Fibroblast of lung (primary cell): Measurements from ENCODE around the gene KIF5A.

Source experiments
- EZH2 ChIP-seq: IDR thresholded peaks from 2 replicates; pipeline ENCODE4 v1.5.1; 2012; ENCODE audit warnings: low read length, control low read depth, mild to moderate bottlenecking; ENCODE audit errors: missing control alignments
- TF ChIP-seq, protein P1 (sequence below), 2 donors: IDR thresholded peaks in 1 of 2; conservative IDR thresholded peaks in 1 of 2; 1 replicate in 1 of 2; 2 replicates in 1 of 2; pipeline ENCODE4 v1.5.1; 2011 to 2012; ENCODE audit warnings: low read length in 2 of 2, control low read depth in 1 of 2, inconsistent platforms in 1 of 2, low read depth in 1 of 2, mild to moderate bottlenecking in 1 of 2

- no peak for TF ChIP-seq EZH2
- TF ChIP-seq, protein P1, sequence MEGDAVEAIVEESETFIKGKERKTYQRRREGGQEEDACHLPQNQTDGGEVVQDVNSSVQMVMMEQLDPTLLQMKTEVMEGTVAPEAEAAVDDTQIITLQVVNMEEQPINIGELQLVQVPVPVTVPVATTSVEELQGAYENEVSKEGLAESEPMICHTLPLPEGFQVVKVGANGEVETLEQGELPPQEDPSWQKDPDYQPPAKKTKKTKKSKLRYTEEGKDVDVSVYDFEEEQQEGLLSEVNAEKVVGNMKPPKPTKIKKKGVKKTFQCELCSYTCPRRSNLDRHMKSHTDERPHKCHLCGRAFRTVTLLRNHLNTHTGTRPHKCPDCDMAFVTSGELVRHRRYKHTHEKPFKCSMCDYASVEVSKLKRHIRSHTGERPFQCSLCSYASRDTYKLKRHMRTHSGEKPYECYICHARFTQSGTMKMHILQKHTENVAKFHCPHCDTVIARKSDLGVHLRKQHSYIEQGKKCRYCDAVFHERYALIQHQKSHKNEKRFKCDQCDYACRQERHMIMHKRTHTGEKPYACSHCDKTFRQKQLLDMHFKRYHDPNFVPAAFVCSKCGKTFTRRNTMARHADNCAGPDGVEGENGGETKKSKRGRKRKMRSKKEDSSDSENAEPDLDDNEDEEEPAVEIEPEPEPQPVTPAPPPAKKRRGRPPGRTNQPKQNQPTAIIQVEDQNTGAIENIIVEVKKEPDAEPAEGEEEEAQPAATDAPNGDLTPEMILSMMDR (conservative IDR thresholded peaks at IDR 0.05 in 1 of 2, IDR thresholded peaks at IDR 0.05 in 1 of 2; ENCODE audit: low read depth in 1 of 2, low read length in 2 of 2) = no peak
Observed at GRCh38 chr12:57552306-57552651, 2.4 kb downstream of the KIF5A start.
